ENCODE measurements around the gene GATD1. TPM values are rescaled to one million over a fixed set of nuclear protein-coding genes. Genes with fewer than 3 reads are reported as not detected.

Gene GATD1
- polyA plus RNA-seq, 3 donors, result 85.0 to 111 (median 90.3) TPM

Other genes with a start within 250 kb of the GATD1 start
- 10 to 100 TPM; 48.3 to 62.5 (median 56.2) TPM for gene HRAS, start 241.9 kb downstream of the GATD1 start, polyA plus RNA-seq (ENCODE audit: insufficient read length in 3 of 3)
- 1 to 10 TPM; 5.4 to 6.4 (median 5.5) TPM for gene LRRC56, start 240.0 kb downstream of the GATD1 start, polyA plus RNA-seq (ENCODE audit: insufficient read length in 3 of 3)
- gene LMNTD2, start 216.7 kb downstream of the GATD1 start, polyA plus RNA-seq (ENCODE audit: insufficient read length in 3 of 3), result 1 to 10 TPM; 4.2 to 4.9 (median 4.6) TPM
- gene RASSF7, start 216.5 kb downstream of the GATD1 start, polyA plus RNA-seq (ENCODE audit: insufficient read length in 3 of 3), result 10 to 100 TPM; 58.0 to 66.3 (median 64.5) TPM
- gene PHRF1, start 201.0 kb downstream of the GATD1 start, polyA plus RNA-seq (ENCODE audit: insufficient read length in 3 of 3), result 10 to 100 TPM; 26.8 to 30.4 (median 28.3) TPM
- 10 to 100 TPM; 11.0 to 11.7 (median 11.2) TPM for gene IRF7, start 161.5 kb downstream of the GATD1 start, polyA plus RNA-seq (ENCODE audit: insufficient read length in 3 of 3)
- gene CDHR5, start 152.5 kb downstream of the GATD1 start, polyA plus RNA-seq (ENCODE audit: insufficient read length in 3 of 3), result 10 to 100 TPM; 42.6 to 56.2 (median 47.7) TPM
- 1 to 10 TPM in 2 of 3 donors, under 1 TPM in 1; 0.87 to 2.3 (median 2.3) TPM for gene SCT, start 150.3 kb downstream of the GATD1 start, polyA plus RNA-seq (ENCODE audit: insufficient read length in 3 of 3)
- gene DRD4, start 140.2 kb downstream of the GATD1 start, polyA plus RNA-seq (ENCODE audit: insufficient read length in 3 of 3), result 1 to 10 TPM; 3.8 to 5.4 (median 4.2) TPM
- gene DEAF1, start 82.3 kb downstream of the GATD1 start, polyA plus RNA-seq (ENCODE audit: insufficient read length in 3 of 3), result 10 to 100 TPM; 55.3 to 61.9 (median 55.6) TPM
- gene TMEM80, start 81.7 kb downstream of the GATD1 start, polyA plus RNA-seq (ENCODE audit: insufficient read length in 3 of 3), result 10 to 100 TPM; 41.9 to 62.1 (median 59.9) TPM
- 100 to 1,000 TPM; 128 to 189 (median 150) TPM for gene EPS8L2, start 71.3 kb downstream of the GATD1 start, polyA plus RNA-seq (ENCODE audit: insufficient read length in 3 of 3)
- gene TALDO1, start 30.0 kb downstream of the GATD1 start, polyA plus RNA-seq (ENCODE audit: insufficient read length in 3 of 3), result 100 to 1,000 TPM; 129 to 137 (median 130) TPM
- gene CEND1, start 12.6 kb upstream of the GATD1 start, polyA plus RNA-seq (ENCODE audit: insufficient read length in 3 of 3), result 1 to 10 TPM in 1 of 3 donors, under 1 TPM in 2; 0.64 to 1.3 (median 0.83) TPM
- 10 to 100 TPM; 16.0 to 20.9 (median 20.6) TPM for gene SLC25A22, start 20.8 kb upstream of the GATD1 start, polyA plus RNA-seq (ENCODE audit: insufficient read length in 3 of 3)
- 10 to 100 TPM; 11.8 to 14.4 (median 13.0) TPM for gene PIDD1, start 27.7 kb upstream of the GATD1 start, polyA plus RNA-seq (ENCODE audit: insufficient read length in 3 of 3)
- 1,000 to 10,000 TPM; 1,087 to 1,248 (median 1,229) TPM for gene RPLP2, start 32.5 kb upstream of the GATD1 start, polyA plus RNA-seq (ENCODE audit: insufficient read length in 3 of 3)
- 10 to 100 TPM; 66.0 to 79.1 (median 74.7) TPM for gene PNPLA2, start 41.4 kb upstream of the GATD1 start, polyA plus RNA-seq (ENCODE audit: insufficient read length in 3 of 3)
- 10 to 100 TPM; 16.7 to 21.7 (median 20.0) TPM for gene CRACR2B, start 50.4 kb upstream of the GATD1 start, polyA plus RNA-seq (ENCODE audit: insufficient read length in 3 of 3)
- 100 to 1,000 TPM; 207 to 225 (median 220) TPM for gene CD151, start 55.5 kb upstream of the GATD1 start, polyA plus RNA-seq (ENCODE audit: insufficient read length in 3 of 3)
- 100 to 1,000 TPM; 106 to 132 (median 125) TPM for gene POLR2L, start 65.0 kb upstream of the GATD1 start, polyA plus RNA-seq (ENCODE audit: insufficient read length in 3 of 3)
- gene TSPAN4, start 65.4 kb upstream of the GATD1 start, polyA plus RNA-seq (ENCODE audit: insufficient read length in 3 of 3), result 10 to 100 TPM; 76.0 to 92.3 (median 85.2) TPM
- 100 to 1,000 TPM; 113 to 125 (median 114) TPM for gene CHID1, start 133.3 kb upstream of the GATD1 start, polyA plus RNA-seq (ENCODE audit: insufficient read length in 3 of 3)
- 100 to 1,000 TPM in 2 of 3 donors, 10 to 100 TPM in 1; 99.5 to 126 (median 117) TPM for gene AP2A2, start 148.4 kb upstream of the GATD1 start, polyA plus RNA-seq (ENCODE audit: insufficient read length in 3 of 3)

Measured in renal pelvis (tissue), 3 donors.